GM20431 (cell line): ENCODE data around the gene NTF4.
"Not testable (repeated sequence)": the region's sequence is repeated elsewhere in the genome, so short reads cannot be mapped to it uniquely, and the experiment has no call there.

Experiments used
- in situ Hi-C: fragments of 300-500 bp; cut with MseI, MboI; formaldehyde crosslinking; loops from one replicate; pipeline ENCODE4 v1.15.0; 2020; ENCODE audit warnings: low sequenced_read_pairs; ENCODE audit not compliant: unreplicated experiment

NTF4 gene

DNA sequence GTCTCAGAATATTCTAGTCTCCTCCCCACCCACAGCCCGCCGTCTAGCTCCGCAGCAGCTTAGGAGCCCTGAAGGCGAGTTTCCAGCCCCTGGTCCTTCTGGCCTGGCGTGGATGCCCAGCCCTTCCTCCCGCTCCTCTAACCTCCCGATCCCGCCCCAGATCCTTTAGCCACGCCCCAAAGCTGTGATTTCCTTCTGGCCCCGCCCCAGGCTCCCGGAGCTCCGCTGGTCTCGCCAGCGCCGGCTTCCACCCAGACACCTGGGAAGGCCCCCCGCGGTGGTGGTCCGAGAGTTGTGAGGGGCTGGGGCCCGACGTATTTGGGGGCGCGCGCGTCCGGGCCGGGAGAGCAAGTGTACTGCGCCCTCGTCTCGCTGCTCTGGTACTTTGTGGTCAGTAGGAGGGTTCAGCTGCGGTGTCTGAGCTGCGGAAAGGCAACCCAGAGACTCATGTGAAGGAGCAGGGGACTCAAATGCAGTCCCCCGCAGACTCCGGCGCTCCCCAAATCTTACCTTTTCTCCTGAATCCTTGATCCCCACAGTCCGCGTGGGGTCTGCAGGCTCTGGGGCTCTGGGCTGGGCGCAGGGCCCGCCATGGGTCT is 6.9 kb downstream of the NTF4 start, which contains the start of gene CGB7:
Gene CGB7 (minus strand): TSS at position 114 of the 599 bp plus-strand sequence. CDS start 2,374 bp downstream, outside the sequence.
- in situ Hi-C loops: no loop called here

DNA sequence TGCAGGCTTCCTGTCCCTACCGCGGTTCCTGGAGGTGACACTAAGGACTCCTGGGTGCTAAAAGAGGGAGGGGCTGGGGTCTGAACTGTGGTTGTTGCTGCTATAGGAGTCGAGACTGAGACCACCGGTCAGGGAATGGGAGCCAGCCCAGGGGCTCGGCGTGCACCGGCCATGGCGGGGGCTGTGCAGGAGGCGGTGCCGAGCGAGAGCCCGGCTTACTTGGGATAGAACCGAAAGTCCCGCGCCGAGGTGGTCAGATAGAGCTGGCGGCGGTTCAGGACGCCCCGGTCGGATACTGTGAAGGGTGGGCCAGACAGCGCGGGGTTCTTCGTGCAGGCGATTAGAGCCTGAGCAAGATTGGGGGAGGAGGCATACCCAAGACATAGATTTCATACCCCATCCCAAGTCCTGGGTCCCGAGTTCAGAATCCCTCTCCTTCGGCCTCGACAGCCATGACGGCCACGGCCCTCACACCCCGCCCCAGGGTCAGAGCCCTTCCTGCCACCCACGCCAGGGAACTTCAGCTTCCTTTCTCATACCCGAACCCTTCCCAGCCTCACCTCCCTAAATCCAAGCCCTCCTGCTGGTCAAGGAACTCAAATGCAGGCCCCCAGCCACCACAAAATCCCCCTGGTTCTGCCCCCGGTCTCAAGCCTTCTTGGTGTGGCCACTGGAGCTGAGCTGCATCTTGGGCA is 7.6 kb downstream of the NTF4 start:
- in situ Hi-C loops: not testable (repeated sequence)

DNA sequence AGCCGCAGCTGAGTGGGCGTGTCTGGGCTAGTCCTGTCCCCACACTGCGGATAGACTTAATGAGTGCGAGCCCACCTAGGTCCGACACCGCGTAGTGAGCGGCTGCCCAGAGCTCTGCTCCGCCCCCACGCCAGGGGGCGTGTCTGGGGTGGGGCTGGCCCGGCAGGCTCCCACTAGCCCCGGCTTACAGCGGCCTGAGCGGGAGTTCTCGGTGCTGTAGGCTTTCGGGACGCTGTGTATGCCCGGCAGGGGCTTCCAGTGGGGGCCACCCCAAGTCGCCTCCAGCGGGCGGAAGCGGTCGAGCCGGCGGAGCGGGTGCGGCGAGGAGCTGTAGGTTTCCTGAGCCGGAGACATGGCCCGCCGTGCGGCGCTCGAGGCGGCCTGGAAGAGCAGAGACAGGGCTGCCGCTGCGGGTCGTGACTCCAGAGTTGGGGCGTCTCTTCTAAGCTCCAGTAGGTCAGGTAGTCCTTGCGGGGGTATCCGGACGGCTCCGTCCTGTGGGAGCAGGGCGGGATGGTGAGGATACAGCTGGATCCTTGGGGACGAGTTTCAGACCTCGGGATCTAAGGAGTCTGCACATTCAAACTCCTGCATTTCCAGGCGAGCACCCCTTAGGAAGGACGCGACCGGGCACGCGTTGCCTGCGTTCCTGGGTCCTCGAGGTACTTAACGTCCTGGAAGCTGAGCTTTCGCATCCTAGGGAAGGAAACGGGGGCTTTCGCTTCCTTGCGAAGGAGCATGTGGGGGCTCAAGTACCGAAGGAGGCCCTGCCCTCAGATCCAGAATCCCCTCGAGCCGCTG is 8.3 kb downstream of the NTF4 start:
- in situ Hi-C loops: no loop called here

- in situ Hi-C loops: not testable (repeated sequence)
Measured at GRCh38 chr19:49050376-49051033, 14.1 kb downstream of the NTF4 start.

- in situ Hi-C loops: not testable (repeated sequence)
Measured at GRCh38 chr19:49049834-49050233, 14.8 kb downstream of the NTF4 start.

- in situ Hi-C loops: not testable (repeated sequence)
Measured at GRCh38 chr19:49049011-49049410, 15.6 kb downstream of the NTF4 start, which contains the start of gene CGB8. TSS of gene CGB8 (minus strand) at chr19:49049111. CDS start at chr19:49048739, 372 bp downstream.

DNA sequence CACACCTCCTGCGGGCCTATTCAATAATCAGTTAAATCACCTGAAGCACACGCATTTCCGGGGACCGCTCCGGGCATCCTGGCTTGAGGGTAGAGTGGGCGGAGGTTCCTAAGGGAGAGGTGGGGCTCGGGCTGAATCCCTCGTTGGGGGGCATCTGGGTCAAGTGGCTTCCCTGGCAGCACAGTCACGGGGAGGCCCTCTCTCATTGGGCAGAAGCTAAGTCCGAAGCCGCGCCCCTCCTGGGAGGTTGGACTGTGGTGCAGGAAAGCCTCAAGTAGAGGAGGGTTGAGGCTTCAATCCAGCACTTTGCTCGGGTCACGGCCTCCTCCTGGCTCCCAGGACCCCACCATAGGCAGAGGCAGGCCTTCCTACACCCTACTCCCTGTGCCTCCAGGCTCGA is 21.1 kb downstream of the NTF4 start, which contains the start of gene CGB5:
Gene CGB5 (plus strand): TSS at position 301 of the 400 bp plus-strand sequence. CDS start 362 bp downstream, outside the sequence.
- in situ Hi-C loops: not testable (repeated sequence)

- in situ Hi-C loops: not testable (repeated sequence)
Measured at GRCh38 chr19:49042666-49043065, 22.0 kb downstream of the NTF4 start.

DNA sequence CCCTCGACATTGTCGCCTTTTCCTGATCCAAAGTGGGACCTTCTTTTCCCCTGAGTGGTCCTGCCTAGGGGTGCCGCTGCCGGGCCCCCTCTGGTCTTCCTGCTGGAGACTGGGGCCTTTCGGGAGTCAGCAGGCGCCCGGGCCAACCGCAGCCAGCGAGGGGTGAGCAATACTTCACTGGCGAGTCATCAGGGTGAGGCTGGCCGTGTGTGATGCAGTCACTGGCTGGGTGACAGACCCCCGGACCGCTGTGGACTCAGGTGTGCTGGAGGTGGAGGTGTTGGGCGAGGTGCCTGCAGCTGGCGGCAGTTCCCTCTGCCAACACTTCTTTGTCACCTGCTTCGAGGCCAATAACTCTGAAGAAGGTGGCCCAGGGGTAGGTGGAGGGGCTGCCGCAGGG is 22.4 kb downstream of the NTF4 start:
- in situ Hi-C loops: no loop called here

DNA sequence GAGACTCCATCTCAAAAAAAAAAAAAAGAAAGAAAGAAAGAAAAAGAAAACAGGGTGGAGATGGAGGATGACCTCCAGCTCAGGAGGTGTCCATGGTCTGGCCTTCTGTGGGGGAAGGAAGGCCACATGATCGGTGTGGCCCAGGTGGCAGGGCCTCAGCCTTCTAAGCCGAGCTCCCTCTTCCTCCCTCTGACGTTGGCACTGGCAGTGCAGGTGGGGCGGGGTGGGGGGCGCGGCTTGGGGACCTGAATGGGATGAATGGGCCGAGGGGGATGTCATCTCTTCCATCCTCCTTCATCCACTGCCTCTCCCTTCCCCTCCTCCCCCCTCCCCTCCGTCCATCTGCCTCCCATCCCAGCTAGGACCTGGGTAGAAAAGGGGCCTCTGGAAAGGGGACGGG is 24.9 kb downstream of the NTF4 start:
- in situ Hi-C loops: not testable (repeated sequence)

DNA sequence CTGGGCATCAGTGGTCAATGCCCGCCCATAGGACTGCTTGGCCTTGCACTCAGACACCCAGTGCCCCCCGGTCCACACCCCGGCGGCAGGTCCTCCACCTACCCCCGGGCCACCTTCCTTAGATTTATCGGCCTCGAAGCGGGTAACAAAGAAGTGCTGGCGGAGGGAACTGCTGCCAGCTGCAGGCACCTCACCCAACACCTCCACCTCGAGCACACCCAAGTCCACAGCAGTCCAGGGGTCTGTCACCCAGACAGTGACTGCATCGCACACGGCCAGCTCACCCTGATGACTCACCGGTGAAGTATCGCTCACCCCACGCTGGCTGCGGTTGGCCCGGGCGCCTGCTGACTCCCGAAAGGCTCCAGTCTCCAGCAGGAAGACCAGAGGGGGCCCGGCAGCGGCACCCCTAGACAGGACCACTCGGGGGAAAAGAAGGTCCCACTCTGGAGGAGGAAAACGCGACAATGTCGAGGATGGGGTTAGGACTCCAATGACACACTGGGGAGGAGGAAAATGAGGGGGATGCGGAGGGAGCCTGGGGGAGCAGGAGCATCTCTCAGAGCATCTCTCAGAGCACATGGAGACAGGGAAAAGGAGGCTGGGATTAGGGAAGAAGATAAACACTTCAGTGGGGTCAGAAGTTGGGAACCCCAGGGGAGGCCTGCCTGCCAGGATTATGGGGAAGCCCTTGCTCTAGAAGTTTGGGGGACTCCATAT is 25.9 kb downstream of the NTF4 start:
- in situ Hi-C loops: not testable (repeated sequence)

DNA sequence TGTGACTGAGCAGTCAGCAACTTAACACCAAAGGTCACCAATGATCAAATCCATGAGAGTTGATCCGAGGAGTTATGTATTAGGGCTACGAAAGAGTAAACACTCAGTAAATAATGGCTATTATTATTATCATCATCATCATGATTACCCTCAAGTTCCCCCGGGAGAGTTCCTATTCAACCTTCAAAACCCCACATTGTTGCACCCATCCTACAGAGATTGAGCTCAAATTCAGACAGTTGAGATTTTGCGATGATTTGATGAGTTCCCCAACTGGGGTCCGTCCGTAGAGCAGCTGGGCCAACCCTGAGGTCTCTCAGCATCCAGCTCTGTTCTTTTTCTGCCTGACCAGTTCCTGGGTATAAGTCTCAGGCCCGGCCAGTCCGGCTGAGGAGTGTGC is 26.5 kb downstream of the NTF4 start:
- in situ Hi-C loops: not testable (repeated sequence)

DNA sequence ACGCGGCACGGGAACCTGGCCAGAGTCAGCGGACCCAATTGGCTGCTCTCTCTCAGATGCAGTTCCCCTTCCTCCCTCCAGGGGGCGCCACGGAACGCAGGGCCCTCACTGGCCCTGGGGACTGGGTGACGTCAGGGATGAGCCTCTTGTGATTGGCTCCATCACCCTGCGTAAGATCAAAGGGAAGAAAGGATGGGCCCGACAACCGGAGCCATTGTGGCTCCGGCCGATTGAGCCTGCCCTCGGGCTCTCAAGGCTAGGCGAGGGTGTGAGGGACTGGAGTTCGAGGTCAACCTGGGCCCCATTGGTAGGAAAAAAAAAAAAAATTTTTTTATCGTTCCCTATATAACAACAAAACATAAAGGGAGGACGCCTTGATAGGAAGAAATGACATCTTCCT is 27.8 kb downstream of the NTF4 start, which contains the start of gene CGB1:
Gene CGB1 (minus strand): TSS at position 81 of the 400 bp plus-strand sequence. CDS start 184 bp downstream, outside the sequence.
- in situ Hi-C loops: not testable (repeated sequence)

DNA sequence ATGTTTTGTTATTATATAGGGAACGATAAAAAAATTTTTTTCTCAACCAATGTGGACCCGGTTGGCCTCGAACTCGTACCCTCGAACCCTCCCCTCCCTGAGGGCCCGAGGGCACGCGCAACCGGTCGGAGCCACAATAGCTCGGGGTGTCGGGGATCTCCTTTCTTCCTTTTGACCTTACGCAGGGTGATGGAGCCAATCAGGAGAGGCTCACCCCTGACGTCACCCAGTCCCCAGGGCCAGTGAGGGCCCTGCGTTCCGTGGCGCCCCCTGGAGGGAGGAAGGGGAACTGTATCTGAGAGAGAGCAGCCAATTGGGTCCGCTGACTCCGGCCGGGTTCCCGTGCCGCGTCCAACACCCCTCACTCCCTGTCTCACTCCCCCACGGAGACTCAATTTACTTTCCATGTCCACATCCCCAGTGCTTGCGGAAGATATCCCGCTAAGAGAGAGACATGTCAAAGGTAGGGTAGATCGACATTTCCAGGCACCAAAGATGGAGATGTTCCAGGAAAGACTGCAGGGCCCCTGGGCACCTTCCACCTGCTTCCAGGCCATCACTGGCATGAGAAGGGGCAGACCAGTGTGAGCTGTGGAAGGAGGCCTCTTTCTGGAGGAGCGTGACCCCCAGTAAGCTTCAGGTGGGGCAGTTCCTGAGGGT is 32.8 kb downstream of the NTF4 start, which contains the start of gene CGB2:
Gene CGB2 (plus strand): TSS at position 249 of the 660 bp plus-strand sequence. CDS start 206 bp downstream, at position 455.
- in situ Hi-C loops: not testable (repeated sequence)

DNA sequence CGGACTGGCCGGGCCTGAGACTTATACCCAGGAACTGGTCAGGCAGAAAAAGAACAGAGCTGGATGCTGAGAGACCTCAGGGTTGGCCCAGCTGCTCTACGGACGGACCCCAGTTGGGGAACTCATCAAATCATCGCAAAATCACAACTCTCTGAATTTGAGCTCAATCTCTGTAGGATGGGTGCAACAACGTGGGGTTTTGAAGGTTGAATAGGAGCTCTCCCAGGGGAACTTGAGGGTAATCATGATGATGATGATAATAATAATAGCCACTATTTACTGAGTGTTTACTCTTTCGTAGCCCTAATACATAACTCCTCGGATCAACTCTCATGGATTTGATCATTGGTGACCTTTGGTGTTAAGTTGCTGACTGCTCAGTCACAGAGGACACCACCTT is 34.3 kb downstream of the NTF4 start:
- in situ Hi-C loops: not testable (repeated sequence)

DNA sequence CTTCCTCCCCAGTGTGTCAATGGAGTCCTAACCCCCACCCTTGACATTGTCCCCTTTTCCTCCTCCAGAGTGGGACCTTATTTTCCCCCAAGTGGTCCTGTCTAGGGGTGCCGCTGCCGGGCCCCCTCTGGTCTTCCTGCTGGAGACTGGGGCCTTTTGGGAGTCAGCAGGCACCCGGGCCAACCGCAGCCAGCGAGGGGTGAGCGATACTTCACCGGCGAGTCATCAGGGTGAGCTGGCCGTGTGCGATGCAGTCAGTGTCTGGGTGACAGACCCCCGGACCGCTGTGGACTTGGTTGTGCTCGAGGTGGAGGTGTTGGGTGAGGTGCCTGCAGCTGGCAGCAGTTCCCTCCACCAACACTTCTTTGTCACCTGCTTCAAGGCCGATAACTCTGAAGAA is 34.9 kb downstream of the NTF4 start:
- in situ Hi-C loops: not testable (repeated sequence)

GRCh38 chr19:49028686-49029085 is 35.9 kb downstream of the NTF4 start:
- in situ Hi-C loops: not testable (repeated sequence)

DNA sequence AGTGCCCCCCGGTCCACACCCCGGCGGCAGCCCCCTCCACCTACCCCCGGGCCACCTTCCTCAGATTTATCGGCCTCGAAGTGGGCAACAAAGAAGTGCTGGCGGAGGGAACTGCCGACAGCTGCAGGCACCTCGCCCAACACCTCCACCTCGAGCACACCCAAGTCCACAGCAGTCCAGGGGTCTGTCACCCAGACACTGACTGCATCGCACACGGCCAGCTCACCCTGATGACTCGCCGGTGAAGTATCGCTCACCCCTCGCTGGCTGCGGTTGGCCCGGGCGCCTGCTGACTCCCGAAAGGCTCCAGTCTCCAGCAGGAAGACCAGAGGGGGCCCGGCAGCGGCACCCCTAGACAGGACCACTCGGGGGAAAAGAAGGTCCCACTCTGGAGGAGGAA is 39.0 kb downstream of the NTF4 start:
- in situ Hi-C loops: not testable (repeated sequence)

GRCh38 chr19:49025088-49025487 is 39.5 kb downstream of the NTF4 start:
- in situ Hi-C loops: not testable (repeated sequence)
